ENCODE measurements around the gene HCRTR2.
"Not testable (repeated sequence)": the region's sequence is repeated elsewhere in the genome, so short reads cannot be mapped to it uniquely, and the experiment has no call there.

Gene HCRTR2

GRCh38 chr6:55290736-55291135 lies 116.4 kb downstream of the HCRTR2 start:
- no peak overlapping the region for H3K4me3 ChIP-seq (ENCODE audit: low read depth, low read length)
- TF ChIP-seq CTCF (IDR thresholded peaks at IDR 0.05; ENCODE audit: borderline replicate concordance, insufficient read depth, low read depth, low read length), result no peak

- TF ChIP-seq CTCF (IDR thresholded peaks at IDR 0.05; ENCODE audit: borderline replicate concordance, insufficient read depth, low read depth, low read length), result no peak
- no peak overlapping the region for H3K4me3 ChIP-seq (ENCODE audit: low read depth, low read length)
Observed at GRCh38 chr6:55293116-55293515, 118.8 kb downstream of the HCRTR2 start.

- not testable (repeated sequence) for H3K4me3 ChIP-seq (ENCODE audit: low read depth, low read length)
Observed at GRCh38 chr6:55297214-55297613, 122.9 kb downstream of the HCRTR2 start.

- H3K4me3 ChIP-seq (ENCODE audit: low read depth, low read length), result no peak overlapping the region
- no peak for TF ChIP-seq CTCF (IDR thresholded peaks at IDR 0.05; ENCODE audit: borderline replicate concordance, insufficient read depth, low read depth, low read length)
Observed at GRCh38 chr6:55299286-55299985, 125.1 kb downstream of the HCRTR2 start.

GRCh38 chr6:55304747-55305146 lies 130.4 kb downstream of the HCRTR2 start:
- no peak for TF ChIP-seq CTCF (IDR thresholded peaks at IDR 0.05; ENCODE audit: borderline replicate concordance, insufficient read depth, low read depth, low read length)
- H3K4me3 ChIP-seq (ENCODE audit: low read depth, low read length), result no peak overlapping the region

- TF ChIP-seq CTCF (IDR thresholded peaks at IDR 0.05; ENCODE audit: borderline replicate concordance, insufficient read depth, low read depth, low read length), result no peak
- H3K4me3 ChIP-seq (ENCODE audit: low read depth, low read length), result no peak overlapping the region
Observed at GRCh38 chr6:55319961-55320695, 145.8 kb downstream of the HCRTR2 start.

GRCh38 chr6:55320696-55321086 lies 146.4 kb downstream of the HCRTR2 start:
- no peak overlapping the region for H3K4me3 ChIP-seq (ENCODE audit: low read depth, low read length)
- no peak for TF ChIP-seq CTCF (IDR thresholded peaks at IDR 0.05; ENCODE audit: borderline replicate concordance, insufficient read depth, low read depth, low read length)
